ENCODE data around the gene GAK.

GAK gene

GRCh38 chr4:825971-826330 is 106.2 kb downstream of the GAK start, which contains the start of gene CPLX1:
TSS of gene CPLX1 (minus strand) at chr4:826129. CDS start at chr4:824522, 1,607 bp downstream.
- no peak for TF ChIP-seq TAF1 (IDR thresholded peaks at IDR 0.05; ENCODE audit: borderline replicate concordance, insufficient read depth, low read length)
- no peak for TF ChIP-seq FOXP2 (optimal IDR thresholded peaks at IDR 0.05; ENCODE audit: borderline replicate concordance, extremely low read depth, extremely low read length, insufficient read depth)
- TF ChIP-seq POLR2AphosphoS5 (IDR thresholded peaks at IDR 0.05; ENCODE audit: low read depth, low read length) = no peak
- 0 out of 4 replicates have a peak, but pooled peaks of 1 of the 2 experiments have one; percentile 15 for TF ChIP-seq REST (IDR thresholded peaks at IDR 0.05; ENCODE audit: insufficient read depth in 1 of 2, low read depth in 2 of 2, low read length in 2 of 2)
- TF ChIP-seq SIN3A (IDR thresholded peaks at IDR 0.05; ENCODE audit: borderline replicate concordance, insufficient read depth, low read length) = no peak

DNA sequence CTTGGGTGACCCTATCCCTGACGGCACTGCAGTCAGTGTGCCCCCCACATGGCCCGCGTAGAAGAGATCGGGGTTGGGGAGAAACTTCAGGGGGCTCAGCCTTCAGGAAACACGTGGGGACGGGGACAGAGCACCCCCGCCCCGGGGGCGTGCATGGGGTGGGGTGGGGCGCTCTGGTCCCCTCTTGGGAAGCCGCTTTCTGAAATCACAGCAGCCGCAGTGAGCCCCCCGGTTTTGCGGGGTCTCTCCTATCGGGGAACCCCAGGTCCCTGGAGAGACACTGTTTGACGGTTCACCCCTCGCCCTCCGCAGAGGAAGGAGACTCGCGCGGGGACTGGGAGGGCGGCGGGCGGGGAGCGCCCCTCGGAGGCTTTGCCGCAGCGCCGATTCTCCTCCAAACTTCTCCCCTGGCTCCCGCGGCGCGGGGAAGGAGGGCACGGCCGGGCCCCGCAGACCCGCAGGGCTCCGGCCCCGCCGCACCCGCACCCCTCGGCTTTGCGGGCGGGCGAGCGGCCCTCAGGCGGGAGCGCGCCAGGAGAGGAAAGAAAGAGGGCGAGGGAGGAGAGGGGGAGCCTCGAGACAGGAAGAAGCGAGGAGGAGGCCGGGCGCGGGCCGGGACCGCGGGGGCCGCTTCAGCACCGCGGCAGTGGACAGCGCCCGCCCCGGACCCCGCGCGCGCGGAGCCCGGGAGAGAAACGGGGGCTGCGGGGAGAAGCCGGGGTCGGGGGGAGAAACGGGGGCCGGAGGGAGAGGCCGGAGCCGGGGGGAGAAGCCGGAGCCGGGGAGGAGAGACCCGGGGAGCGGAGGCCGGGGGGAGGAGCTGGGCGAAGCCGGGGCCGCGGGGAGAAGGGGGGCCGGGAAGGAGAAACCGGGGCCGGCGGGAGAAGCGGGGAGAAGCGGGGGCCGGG is 106.8 kb downstream of the GAK start:
- TF ChIP-seq TAF1 (IDR thresholded peaks at IDR 0.05; ENCODE audit: borderline replicate concordance, insufficient read depth, low read length) = no peak
- TF ChIP-seq FOXP2 (optimal IDR thresholded peaks at IDR 0.05; ENCODE audit: borderline replicate concordance, extremely low read depth, extremely low read length, insufficient read depth) = no peak
- TF ChIP-seq REST (IDR thresholded peaks at IDR 0.05; ENCODE audit: insufficient read depth in 1 of 2, low read depth in 2 of 2, low read length in 2 of 2) = peak; percentile 86 to 95

DNA sequence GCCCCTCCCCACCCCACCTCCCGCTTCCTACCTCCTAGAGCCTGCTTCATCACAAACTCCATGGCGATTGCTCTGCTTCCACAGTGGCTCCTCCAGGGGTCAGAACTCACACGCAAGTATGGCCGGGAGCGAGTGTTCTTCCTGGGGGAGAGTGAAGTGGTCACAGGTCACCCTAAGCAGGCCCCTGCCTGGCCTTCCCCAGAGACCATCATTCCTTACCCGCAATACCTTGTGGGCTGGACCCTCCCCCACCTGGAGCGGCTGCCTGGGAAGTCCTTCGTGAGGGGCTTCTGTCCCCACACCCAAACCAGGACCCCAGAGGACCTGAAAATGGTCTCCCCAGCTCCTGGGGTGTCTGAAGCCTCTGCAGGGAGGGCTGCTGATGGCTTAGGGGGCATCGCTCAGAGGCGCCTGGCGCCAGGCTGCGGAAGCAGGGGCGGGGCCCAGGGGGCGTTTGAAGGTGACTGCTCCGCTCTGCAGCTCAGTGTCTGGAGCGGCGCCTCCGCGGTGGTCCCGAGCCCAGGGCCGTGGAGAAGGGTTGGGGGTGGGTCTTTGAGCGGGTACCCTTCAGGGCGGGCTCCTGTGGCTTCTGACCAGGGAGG is 107.6 kb downstream of the GAK start:
- TF ChIP-seq REST (IDR thresholded peaks at IDR 0.05; ENCODE audit: insufficient read depth in 1 of 2, low read depth in 2 of 2, low read length in 2 of 2) (no peak), FOXP2 (optimal IDR thresholded peaks at IDR 0.05; ENCODE audit: borderline replicate concordance, extremely low read depth, extremely low read length, insufficient read depth) (no peak), TAF1 (IDR thresholded peaks at IDR 0.05; ENCODE audit: borderline replicate concordance, insufficient read depth, low read length) (no peak), POLR2AphosphoS5 (IDR thresholded peaks at IDR 0.05; ENCODE audit: low read depth, low read length) (no peak)

DNA sequence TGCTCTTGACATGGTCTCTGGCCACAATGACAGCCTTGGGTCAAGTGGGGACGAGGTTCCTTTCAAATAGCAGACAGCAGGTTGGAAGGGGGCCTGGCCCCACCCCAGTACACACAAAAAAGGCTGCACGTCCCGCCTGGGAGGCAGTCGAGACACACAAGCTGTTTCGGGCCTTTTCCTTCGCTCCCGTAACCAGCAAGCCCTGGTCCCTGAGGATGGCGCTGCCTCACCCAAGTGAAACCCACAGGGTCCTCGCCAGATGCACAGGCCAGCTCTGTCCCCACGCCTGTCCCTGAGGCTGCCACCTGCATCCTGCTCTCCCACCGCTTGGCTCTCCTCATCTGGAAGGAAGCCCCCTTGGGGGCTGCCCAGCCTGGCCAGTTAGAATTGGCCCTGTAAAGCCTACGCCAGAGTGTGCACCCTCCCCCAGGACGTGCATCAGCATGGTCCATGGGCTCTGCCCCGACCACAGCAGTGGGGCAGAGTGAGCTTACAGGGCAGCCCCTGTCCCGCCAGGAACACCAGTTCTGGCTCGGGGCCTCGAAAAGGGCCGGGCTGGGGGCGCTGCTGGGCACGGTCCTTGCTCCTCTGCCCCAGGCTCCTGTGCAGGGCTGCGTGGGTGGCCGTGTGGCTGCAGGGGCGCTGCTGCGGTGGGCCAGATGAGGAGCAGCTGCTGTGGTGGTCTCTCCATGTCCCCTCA is 108.2 kb downstream of the GAK start:
- TF ChIP-seq POLR2AphosphoS5 (IDR thresholded peaks at IDR 0.05; ENCODE audit: low read depth, low read length) (no peak), SIN3A (IDR thresholded peaks at IDR 0.05; ENCODE audit: borderline replicate concordance, insufficient read depth, low read length) (no peak), REST (IDR thresholded peaks at IDR 0.05; ENCODE audit: insufficient read depth in 1 of 2, low read depth in 2 of 2, low read length in 2 of 2) (no peak), TAF1 (IDR thresholded peaks at IDR 0.05; ENCODE audit: borderline replicate concordance, insufficient read depth, low read length) (no peak), FOXP2 (optimal IDR thresholded peaks at IDR 0.05; ENCODE audit: borderline replicate concordance, extremely low read depth, extremely low read length, insufficient read depth) (no peak)
